HG03066 (cell line): ENCODE results near the gene STK39.
"Not testable (repeated sequence)": the region's sequence is repeated elsewhere in the genome, so short reads cannot be mapped to it uniquely, and the experiment has no call there.

ENCODE experiments used
- ATAC-seq: cut with Tn5 transposase; IDR thresholded peaks from one replicate; pipeline ENCODE4 v1.9.1; 2021; ENCODE audit warnings: low read depth; ENCODE audit not compliant: unreplicated experiment

The STK39 gene

GRCh38 chr2:168105127-168105683 lies 142.2 kb downstream of the STK39 start:
- no peak for ATAC-seq

- ATAC-seq = no peak
Observed at GRCh38 chr2:168097431-168097830, 150.0 kb downstream of the STK39 start.

GRCh38 chr2:168096158-168096557 lies 151.2 kb downstream of the STK39 start:
- no peak for ATAC-seq

GRCh38 chr2:168091986-168092385 lies 155.4 kb downstream of the STK39 start:
- ATAC-seq = no peak

- ATAC-seq = peak; percentile 81
Observed at GRCh38 chr2:168090366-168091135, 156.8 kb downstream of the STK39 start.

- ATAC-seq = no peak
Observed at GRCh38 chr2:168089200-168089599, 158.2 kb downstream of the STK39 start.

GRCh38 chr2:168087401-168087800 lies 160.0 kb downstream of the STK39 start:
- ATAC-seq = no peak

- no peak for ATAC-seq
Observed at GRCh38 chr2:168086851-168087250, 160.5 kb downstream of the STK39 start.

- ATAC-seq = no peak
Observed at GRCh38 chr2:168085801-168086361, 161.5 kb downstream of the STK39 start.

- no peak for ATAC-seq
Observed at GRCh38 chr2:168084288-168084687, 163.1 kb downstream of the STK39 start.

- not testable (repeated sequence) for ATAC-seq
Observed at GRCh38 chr2:168081452-168081851, 165.9 kb downstream of the STK39 start.

GRCh38 chr2:168079236-168079635 lies 168.2 kb downstream of the STK39 start:
- ATAC-seq = no peak

GRCh38 chr2:168076731-168077130 lies 170.7 kb downstream of the STK39 start:
- no peak for ATAC-seq

GRCh38 chr2:168075446-168075845 lies 171.9 kb downstream of the STK39 start:
- no peak for ATAC-seq

- no peak for ATAC-seq
Observed at GRCh38 chr2:168072626-168073303, 174.6 kb downstream of the STK39 start.

- no peak for ATAC-seq
Observed at GRCh38 chr2:168064011-168064998, 183.1 kb downstream of the STK39 start.

GRCh38 chr2:168062936-168063335 lies 184.5 kb downstream of the STK39 start:
- no peak for ATAC-seq

GRCh38 chr2:168062054-168062453 lies 185.3 kb downstream of the STK39 start:
- no peak for ATAC-seq

GRCh38 chr2:168060986-168061750 lies 186.2 kb downstream of the STK39 start:
- no peak for ATAC-seq

GRCh38 chr2:168059758-168060157 lies 187.6 kb downstream of the STK39 start:
- no peak for ATAC-seq
